ENCODE data around the gene SYNM.

Gene SYNM

GRCh38 chr15:99125061-99125891, 20.4 kb downstream of the SYNM start:
- DNase-seq: no peak

DNA sequence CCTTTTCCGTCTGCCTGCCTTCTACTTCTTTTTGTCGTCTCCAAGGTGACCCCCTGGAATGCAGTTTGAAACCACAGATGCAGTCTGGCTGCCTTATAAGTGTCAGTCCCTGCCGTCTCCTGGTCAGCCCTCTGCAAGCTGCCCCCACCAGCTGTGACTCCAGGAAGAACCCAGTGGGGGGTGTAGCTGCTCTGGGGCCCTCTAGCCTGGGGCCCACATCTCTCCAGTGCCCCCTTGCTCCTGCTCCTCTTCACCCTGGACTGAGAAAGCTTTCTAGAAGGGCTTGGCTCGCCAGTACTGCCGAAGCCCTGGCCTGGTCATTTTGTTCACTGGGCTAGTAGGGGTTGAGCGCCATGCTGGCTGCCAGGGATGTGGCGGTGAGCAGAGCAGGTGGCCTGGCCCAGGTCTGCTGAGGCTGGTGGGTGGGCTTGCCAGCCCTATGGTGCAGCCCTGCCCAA, 21.3 kb downstream of the SYNM start:
- DNase-seq: no peak

DNA sequence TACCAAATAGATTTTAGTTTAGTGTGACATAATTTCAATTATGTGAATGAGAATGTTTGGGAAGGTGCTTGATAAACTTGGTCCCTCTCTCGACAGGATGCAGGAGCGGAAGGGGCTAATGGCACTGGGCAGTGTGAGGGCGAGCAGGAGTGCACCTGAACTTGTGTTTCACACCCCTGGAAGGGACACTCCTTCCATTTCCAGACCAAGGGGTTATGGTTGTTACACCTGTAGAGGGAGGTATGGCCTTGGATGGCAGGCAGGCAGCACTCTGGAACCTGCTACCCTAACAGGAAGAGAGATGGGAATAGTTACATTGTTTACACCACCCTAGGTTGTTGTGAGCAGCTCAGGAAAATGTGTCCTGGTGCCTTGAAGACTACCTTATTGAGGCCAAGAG, 22.1 kb downstream of the SYNM start:
- no peak for DNase-seq

- DNase-seq: no peak
Measured at GRCh38 chr15:99127773-99128172, 22.9 kb downstream of the SYNM start.

DNA sequence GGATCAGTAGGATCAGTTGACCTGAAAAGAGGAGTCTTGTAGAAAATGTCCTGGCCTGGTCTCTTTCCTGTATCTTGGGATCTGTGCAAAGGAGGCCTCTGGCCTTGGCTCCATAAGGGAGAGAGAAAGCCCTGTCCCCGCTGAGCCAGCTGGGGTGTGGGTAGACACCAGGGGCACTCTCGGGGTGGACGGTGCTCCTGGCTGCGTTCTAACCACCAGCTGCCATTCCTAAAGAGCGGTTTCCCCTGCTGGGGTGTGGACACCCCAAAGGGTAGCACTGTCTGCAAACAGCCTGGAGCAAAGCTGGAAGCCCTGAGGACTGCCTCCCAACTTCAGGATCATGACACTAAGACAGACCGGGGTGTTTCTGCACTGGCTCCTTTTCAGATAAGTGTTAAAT, 23.5 kb downstream of the SYNM start:
- no peak for DNase-seq

- DNase-seq: no peak
Measured at GRCh38 chr15:99129644-99130043, 24.8 kb downstream of the SYNM start.

GRCh38 chr15:99130314-99130713, 25.4 kb downstream of the SYNM start:
- DNase-seq: no peak

DNA sequence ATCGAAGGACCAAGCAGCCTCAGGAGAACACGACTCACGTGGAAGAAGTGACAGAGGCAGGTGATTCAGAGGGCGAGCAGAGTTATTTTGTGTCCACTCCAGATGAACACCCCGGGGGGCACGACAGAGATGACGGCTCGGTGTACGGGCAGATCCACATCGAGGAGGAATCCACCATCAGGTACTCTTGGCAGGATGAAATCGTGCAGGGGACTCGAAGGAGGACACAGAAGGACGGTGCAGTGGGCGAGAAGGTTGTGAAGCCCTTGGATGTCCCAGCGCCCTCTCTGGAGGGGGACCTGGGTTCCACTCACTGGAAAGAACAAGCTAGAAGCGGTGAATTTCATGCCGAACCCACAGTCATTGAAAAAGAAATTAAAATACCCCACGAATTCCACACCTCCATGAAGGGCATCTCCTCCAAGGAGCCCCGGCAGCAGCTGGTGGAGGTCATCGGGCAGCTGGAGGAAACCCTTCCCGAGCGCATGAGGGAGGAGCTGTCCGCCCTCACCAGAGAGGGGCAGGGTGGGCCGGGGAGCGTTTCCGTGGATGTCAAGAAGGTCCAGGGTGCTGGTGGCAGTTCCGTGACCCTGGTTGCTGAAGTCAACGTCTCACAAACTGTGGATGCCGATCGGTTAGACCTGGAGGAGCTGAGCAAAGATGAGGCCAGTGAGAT, 26.0 kb downstream of the SYNM start:
- no peak for DNase-seq

DNA sequence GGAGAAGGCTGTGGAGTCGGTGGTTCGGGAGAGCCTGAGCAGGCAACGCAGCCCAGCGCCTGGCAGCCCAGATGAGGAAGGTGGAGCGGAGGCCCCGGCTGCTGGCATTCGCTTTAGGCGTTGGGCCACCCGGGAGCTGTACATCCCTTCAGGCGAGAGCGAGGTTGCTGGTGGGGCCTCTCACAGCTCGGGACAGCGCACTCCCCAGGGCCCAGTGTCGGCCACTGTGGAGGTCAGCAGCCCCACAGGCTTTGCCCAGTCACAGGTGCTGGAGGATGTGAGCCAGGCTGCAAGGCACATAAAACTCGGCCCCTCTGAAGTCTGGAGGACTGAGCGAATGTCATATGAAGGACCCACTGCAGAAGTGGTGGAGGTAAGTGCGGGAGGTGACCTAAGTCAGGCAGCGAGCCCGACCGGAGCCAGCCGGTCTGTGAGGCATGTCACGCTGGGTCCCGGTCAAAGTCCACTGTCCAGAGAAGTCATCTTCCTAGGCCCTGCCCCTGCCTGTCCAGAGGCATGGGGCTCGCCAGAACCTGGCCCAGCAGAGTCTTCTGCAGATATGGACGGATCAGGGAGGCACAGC, 26.7 kb downstream of the SYNM start:
- no peak for DNase-seq

GRCh38 chr15:99132122-99132521, 27.2 kb downstream of the SYNM start:
- no peak for DNase-seq

GRCh38 chr15:99132634-99133287, 27.9 kb downstream of the SYNM start:
- DNase-seq: no peak

GRCh38 chr15:99134317-99134821, 29.5 kb downstream of the SYNM start:
- DNase-seq: no peak

- no peak for DNase-seq
Measured at GRCh38 chr15:99135194-99135593, 30.3 kb downstream of the SYNM start.

- DNase-seq: no peak
Measured at GRCh38 chr15:99137111-99137546, 32.2 kb downstream of the SYNM start.

DNA sequence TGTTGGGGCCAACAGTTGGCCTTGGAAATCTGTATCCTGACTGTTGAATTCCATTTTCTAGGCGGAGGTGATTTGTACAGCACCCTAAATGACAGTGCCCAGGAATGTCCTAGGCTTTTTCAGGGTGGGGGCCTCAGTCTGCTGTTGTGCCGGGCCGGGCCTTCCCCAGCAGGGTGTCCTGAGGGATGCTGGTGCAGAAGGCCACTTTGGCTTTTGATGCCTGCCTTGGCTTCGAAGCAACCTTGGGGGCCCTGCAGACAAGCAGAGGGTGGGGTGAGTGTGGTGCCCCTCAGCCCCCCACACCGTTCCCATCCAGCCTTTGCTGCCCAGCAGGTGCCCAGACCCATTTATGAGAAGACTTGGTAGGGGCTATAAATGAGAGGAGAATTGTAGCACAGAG, 33.0 kb downstream of the SYNM start:
- DNase-seq: no peak

DNA sequence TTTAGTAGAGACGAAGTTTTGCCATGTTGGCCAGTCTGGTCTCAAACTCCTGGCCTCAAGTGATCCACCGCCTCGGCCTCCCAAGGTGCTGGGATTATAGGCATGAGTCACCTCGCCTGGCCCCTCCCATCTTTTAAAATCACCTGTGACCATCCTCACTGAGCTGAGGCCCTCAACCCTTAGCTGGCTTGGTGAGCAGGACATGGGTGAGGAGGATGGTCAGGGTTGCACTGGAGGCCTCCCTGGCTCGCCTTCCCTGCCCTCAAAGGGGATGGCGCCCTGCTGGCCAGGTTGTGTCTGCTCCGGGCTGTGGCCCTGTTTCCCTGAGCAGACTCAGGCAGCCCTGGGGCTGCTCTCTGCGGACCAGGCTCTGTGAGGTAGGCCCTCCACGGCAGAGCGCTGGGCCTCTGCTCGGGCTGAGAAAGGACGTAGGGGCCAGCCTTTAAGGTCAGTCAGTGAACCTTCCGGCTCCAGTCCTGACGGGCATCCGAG, 33.7 kb downstream of the SYNM start:
- DNase-seq: no peak

GRCh38 chr15:99139276-99139675, 34.4 kb downstream of the SYNM start:
- no peak for DNase-seq

GRCh38 chr15:99140590-99140989, 35.7 kb downstream of the SYNM start:
- no peak for DNase-seq

GRCh38 chr15:99141943-99142342, 37.1 kb downstream of the SYNM start:
- no peak for DNase-seq

DNA sequence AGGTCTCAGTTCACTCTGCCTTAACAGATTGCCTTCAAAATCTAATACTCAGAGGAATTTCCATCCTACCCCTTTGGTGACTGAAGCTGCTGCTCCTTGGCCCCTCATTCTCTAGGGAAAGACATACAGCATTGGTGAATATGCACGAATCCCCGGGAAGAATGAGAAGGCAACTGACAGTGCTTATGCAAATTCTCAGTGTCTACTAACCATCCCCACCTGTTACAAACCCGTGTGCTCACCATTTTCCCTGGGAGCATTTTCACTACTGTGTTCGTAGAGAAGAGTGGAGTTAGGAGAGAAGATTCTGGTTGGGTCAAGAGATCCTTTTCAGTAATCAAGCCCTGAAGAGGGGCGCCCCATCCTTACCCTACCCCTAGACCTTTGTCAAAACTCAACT, 37.7 kb downstream of the SYNM start:
- DNase-seq: no peak

DNA sequence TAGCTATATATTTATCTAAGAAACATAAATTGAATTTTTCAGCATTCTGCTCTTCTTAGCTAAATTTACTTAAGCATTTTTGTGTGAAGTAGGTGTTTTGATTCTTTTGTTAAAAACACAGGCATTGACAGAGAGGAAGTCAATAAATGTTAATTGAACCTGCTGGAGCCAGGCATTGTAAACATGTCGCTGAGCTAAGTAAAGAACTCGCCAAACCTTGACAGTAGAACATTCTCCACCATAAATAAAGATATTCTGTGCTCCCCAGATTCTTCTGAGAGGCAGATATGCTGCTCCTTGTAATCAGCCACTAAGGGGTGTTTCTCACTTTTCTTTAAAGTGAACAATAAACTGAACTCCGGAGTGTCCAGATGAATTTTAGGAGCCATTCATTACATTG, 38.4 kb downstream of the SYNM start:
- DNase-seq: no peak

GRCh38 chr15:99143655-99144610, 39.1 kb downstream of the SYNM start:
- no peak for DNase-seq

Measured in CD4-positive, alpha-beta T cell treated with Interleukin-17A for 4 hours (primary cell).